HL-60 (cell line): Measurements from ENCODE around the gene DDX25.
"Not testable (repeated sequence)": the region's sequence is repeated elsewhere in the genome, so short reads cannot be mapped to it uniquely, and the experiment has no call there.

Source experiments
- DNase-seq, 2 experiments: peaks; one replicate each; pipeline ENCODE4 v3.0.0-alpha.2; 2010 to 2020; ENCODE audit warnings: low read depth in 1 of 2, low spot score in 1 of 2
- H3K27ac ChIP-seq: fragments of 250-450 bp; sonication (Bioruptor Pico); replicated peaks from 2 replicates; pipeline ENCODE4 v1.5.1; 2020; ENCODE audit warnings: mild to moderate bottlenecking, moderate library complexity
- H3K27me3 ChIP-seq: fragments of 250-450 bp; sonication (Bioruptor Pico); 2 replicates; pipeline ENCODE4 v1.5.1; 2021; ENCODE audit warnings: mild to moderate bottlenecking, moderate library complexity; ENCODE audit not compliant: insufficient read depth, poor library complexity, severe bottlenecking
- H3K4me3 ChIP-seq: replicated peaks from 2 replicates; pipeline ENCODE4 v1.5.1; 2011; ENCODE audit warnings: mild to moderate bottlenecking, control low read depth, low read length; ENCODE audit not compliant: insufficient read depth
- CTCF ChIP-seq: IDR thresholded peaks from one replicate; pipeline ENCODE4 v1.5.1; 2011; ENCODE audit warnings: low read length, control low read depth, inconsistent platforms; ENCODE audit not compliant: insufficient read depth
- GABPA ChIP-seq: IDR thresholded peaks from 2 replicates; pipeline ENCODE4 v1.6.1; 2012; ENCODE audit warnings: low read depth
- POLR2AphosphoS5 ChIP-seq: IDR thresholded peaks from 2 replicates; pipeline ENCODE4 v1.6.1; 2012; ENCODE audit warnings: low read depth
- REST ChIP-seq: IDR thresholded peaks from 2 replicates; pipeline ENCODE4 v1.6.1; 2012; ENCODE audit warnings: low read depth; ENCODE audit not compliant: insufficient replicate concordance
- SPI1 ChIP-seq: IDR thresholded peaks from 2 replicates; pipeline ENCODE4 v1.6.1; 2012; ENCODE audit warnings: low read depth, mild to moderate bottlenecking, borderline replicate concordance
- long read RNA-seq: library from polyadenylated mRNA; unstranded; transcript quantifications from one replicate; pipeline ENCODE4 v2.0.0, GENCODE V29; 2020

Gene DDX25
- long read RNA-seq: 0 reads

GRCh38 chr11:125903711-125904659, at the start of gene DDX25:
TSS of gene DDX25 (plus strand) at chr11:125904508. CDS start at chr11:125904518, 10 bp downstream.
- TF ChIP-seq POLR2AphosphoS5: no peak
- no peak for TF ChIP-seq CTCF
- no peak for TF ChIP-seq SPI1
- no peak for TF ChIP-seq GABPA
- TF ChIP-seq REST: no peak
- H3K27ac ChIP-seq: no peak within 1 kb of the TSS

GRCh38 chr11:125857670-125858069, 46.6 kb upstream of the DDX25 start:
- not testable (repeated sequence) for H3K4me3 ChIP-seq, DNase-seq, H3K27me3 ChIP-seq, H3K27ac ChIP-seq

More at GRCh38 chr11:125903711-125904659, at the start of gene DDX25:
- no peak for DNase-seq
- peaks cover 5% of the 10 kb centered on the region for H3K27me3 ChIP-seq
- H3K4me3 ChIP-seq: peak within 1 kb of the TSS; percentile 82; the same call in 1 of the 2 replicates

- not testable (repeated sequence) for DNase-seq, H3K27ac ChIP-seq, H3K4me3 ChIP-seq, H3K27me3 ChIP-seq
Measured at GRCh38 chr11:125862786-125863185, 41.5 kb upstream of the DDX25 start.

- H3K27me3 ChIP-seq, H3K4me3 ChIP-seq, H3K27ac ChIP-seq, DNase-seq: not testable (repeated sequence)
Measured at GRCh38 chr11:125865354-125865753, 39.0 kb upstream of the DDX25 start.

GRCh38 chr11:125869521-125869920, 34.8 kb upstream of the DDX25 start:
- TF ChIP-seq GABPA (no peak), SPI1 (no peak), REST (no peak), CTCF (no peak), POLR2AphosphoS5 (no peak)
- Histone ChIP-seq H3K4me3 (no peak overlapping the region), H3K27ac (no peak overlapping the region), H3K27me3 (peaks cover 2% of the 10 kb centered on the region)
- DNase-seq: no peak
